Measurements from ENCODE around the gene ZNF107.
"Not testable (repeated sequence)": the region's sequence is repeated elsewhere in the genome, so short reads cannot be mapped to it uniquely, and the experiment has no call there.

ZNF107 gene

DNA sequence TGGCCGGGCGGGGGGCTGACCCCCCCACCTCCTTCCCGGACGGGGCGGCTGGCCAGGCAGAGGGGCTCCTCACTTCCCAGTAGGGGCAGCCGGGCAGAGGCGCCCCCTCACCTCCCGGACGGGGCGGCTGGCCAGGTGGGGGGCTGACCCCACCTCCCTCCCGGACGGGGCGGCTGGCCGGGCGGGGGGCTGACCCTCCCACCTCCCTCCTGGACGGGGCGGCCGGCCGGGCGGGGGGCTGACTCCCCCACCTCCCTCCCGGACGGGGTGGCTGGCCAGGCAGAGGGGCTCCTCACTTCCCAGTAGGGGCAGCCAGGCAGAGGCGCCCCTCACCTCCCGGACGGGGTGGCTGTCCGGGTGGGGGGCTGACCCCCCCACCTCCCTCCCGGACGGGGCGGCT is 72.5 kb downstream of the ZNF107 start:
- not testable (repeated sequence) for DNase-seq

DNA sequence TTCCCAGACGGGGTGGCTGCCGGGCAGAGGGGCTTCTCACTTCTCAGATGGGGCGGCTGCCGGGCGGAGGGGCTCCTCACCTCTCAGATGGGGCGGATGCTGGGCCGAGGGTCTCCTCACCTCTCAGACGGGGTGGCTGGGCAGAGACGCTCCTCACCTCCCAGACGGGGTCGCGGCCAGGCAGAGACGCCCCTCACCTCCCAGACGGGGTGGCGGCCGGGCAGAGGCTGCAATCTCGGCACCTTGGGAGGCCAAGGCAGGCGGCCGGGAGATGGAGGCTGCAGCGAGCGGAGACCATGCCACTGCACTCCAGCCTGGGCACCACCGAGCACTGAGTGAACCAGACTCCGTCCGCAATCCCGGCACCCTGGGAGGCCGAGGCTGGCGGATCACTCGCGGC is 73.0 kb downstream of the ZNF107 start:
- DNase-seq, result not testable (repeated sequence)

DNA sequence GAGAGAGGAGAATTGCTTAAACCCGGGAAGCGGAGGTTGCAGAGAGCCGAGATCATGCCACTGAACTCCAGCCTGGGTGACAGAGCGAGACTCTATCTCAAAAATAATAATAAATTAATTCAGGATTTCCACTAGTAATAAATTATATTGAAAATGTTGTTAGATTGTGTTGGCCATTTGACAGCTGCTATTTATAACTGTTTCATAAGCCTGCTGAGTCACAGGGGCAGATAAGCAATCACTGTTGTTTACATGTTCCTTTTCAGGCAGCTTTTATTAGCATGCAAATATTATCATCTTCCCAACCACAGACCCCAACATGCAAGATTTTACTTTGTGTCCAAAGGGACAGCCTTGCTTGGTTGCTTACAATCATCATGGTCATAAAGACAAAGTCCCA is 78.7 kb downstream of the ZNF107 start:
- no peak for DNase-seq

DNA sequence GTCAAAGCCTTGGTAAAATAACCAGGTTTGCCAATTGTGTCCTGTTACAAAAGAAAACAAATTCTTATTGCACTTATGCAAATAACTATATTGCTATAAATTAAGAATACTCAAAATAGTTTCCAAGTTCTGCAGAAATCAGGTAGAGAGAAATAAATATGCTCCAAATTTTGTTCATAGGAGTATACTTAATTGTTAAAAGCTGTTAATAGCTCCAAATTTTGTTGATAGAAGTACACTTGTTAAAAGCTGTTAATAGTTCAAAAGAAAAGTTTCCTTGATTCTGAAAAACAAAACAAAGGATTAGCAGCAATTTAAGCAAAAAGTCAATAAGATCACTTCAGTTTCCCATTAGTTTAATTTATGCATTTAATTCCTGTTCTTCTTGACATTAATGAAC is 81.9 kb downstream of the ZNF107 start:
- no peak for DNase-seq

DNA sequence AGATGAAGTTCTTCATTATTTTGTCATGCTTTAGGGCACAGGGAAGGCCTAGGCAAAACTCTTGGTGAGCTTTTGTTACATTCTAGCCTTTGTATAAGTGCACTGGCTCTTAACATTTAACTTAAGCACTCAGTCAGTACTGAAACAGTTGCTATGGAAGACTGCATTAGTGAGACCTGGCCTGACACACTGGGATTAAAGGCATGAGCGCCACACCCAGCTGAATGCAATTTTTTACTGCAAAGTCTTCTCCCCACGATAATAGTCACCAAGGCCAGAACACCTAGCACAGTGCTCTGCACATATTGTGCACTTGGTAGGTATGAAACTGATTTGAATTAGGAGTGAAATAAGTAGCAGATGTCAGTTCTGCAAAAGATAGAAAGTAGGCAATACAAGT is 87.1 kb downstream of the ZNF107 start:
- DNase-seq, result no peak

DNA sequence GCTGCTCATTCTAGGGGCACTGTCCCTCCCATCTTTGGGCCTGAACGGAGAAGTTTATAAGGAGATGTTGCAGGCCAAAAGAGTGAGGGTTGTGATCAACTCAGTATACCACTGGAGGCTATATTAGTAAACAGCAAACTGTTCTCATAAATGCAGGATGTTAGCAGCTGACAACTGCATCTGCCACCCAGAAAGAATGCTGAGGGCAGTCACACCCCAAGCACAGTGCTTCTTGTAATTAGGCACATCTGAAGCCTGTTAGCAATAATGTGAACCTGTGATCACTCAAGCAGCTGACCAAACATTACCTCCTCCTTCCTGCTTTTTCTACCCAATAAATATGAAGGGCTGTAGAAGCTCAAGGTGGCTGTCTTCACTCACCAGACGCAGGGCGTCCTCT is 89.9 kb downstream of the ZNF107 start:
- no peak for DNase-seq

DNA sequence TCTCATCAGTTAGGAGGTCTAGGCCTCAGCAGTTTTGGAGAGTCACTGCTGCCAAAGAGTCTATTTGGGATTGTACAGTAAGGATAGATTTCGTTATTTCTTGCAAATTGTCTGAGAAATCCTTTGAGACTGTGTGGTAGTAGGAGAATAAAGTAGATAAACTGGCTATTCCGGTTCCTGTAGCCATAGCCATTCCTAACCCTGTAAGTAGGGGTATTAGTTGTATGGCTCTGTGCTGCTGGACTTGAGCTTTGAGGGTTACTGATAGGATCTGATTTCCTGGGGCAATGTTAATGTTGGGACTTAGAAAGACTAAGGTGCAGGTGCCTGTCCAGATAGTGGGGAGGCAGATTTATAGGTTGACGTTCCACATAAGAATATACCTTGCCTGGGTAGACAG is 92.2 kb downstream of the ZNF107 start:
- DNase-seq, result no peak
